CD4-positive, CD25-positive, alpha-beta regulatory T cell (primary cell): ENCODE results near the gene RAB15. TPM values are rescaled to one million over a fixed set of nuclear protein-coding genes. Genes with fewer than 3 reads are reported as not detected.

Experiments used
- ATAC-seq, 2 donors: fragments of 150-1000 bp; cut with Tn5 transposase; one replicate each; pipeline ENCODE4 v1.10.0; 2021; ENCODE audit warnings: low read depth in 2 of 2, moderate number of reproducible peaks in 2 of 2, moderate library complexity in 1 of 2
- DNase-seq, 3 donors: peaks; one replicate each; pipeline versions ENCODE4 v3.0.0 to v3.0.0-alpha.2; 2012 to 2022; ENCODE audit warnings: mixed read lengths in 1 of 3
- H3K27ac ChIP-seq: one replicate; pipeline ENCODE4 v1.7.0; 2013; ENCODE audit warnings: mild to moderate bottlenecking, low read length; ENCODE audit not compliant: insufficient read depth, poor library complexity, severe bottlenecking
- H3K27me3 ChIP-seq: one replicate; pipeline ENCODE4 v1.7.0; 2013; ENCODE audit warnings: low read length; ENCODE audit not compliant: control insufficient read depth, insufficient read depth
- H3K36me3 ChIP-seq: one replicate; pipeline ENCODE4 v1.7.0; 2013; ENCODE audit warnings: mild to moderate bottlenecking, low read length, moderate library complexity; ENCODE audit not compliant: control insufficient read depth, insufficient read depth
- H3K4me1 ChIP-seq: 2 replicates; pipeline ENCODE4 v1.7.0; 2013; ENCODE audit warnings: mild to moderate bottlenecking, low read length; ENCODE audit not compliant: insufficient read depth, control insufficient read depth, poor library complexity, severe bottlenecking
- H3K4me3 ChIP-seq: one replicate; pipeline ENCODE4 v1.7.0; 2013; ENCODE audit warnings: low read depth, mild to moderate bottlenecking, low read length, moderate library complexity
- H3K9me3 ChIP-seq, 2 experiments: 1 replicate in 1 of 2; 2 replicates in 1 of 2; pipeline ENCODE4 v1.7.0; 2013; ENCODE audit warnings: low read length in 2 of 2, mild to moderate bottlenecking in 1 of 2, moderate library complexity in 1 of 2; ENCODE audit not compliant: control insufficient read depth in 2 of 2
- H3K27ac Mint-ChIP-seq, 3 donors: one replicate each; pipeline ENCODE4 v1.8.0; 2020 to 2022; ENCODE audit warnings: mild to moderate bottlenecking in 3 of 3, mixed read lengths in 3 of 3, moderate library complexity in 2 of 3
- H3K27me3 Mint-ChIP-seq: one replicate; pipeline ENCODE4 v1.8.0; 2022; ENCODE audit warnings: mild to moderate bottlenecking, mixed read lengths
- H3K36me3 Mint-ChIP-seq: one replicate; pipeline ENCODE4 v1.8.0; 2020; ENCODE audit warnings: mixed read lengths
- H3K4me1 Mint-ChIP-seq, 4 donors: one replicate each; pipeline ENCODE4 v1.8.0; 2020 to 2022; ENCODE audit warnings: mixed read lengths in 4 of 4, mild to moderate bottlenecking in 1 of 4
- H3K4me3 Mint-ChIP-seq, 4 donors: one replicate each; pipeline ENCODE4 v1.8.0; 2020 to 2022; ENCODE audit warnings: mild to moderate bottlenecking in 4 of 4, mixed read lengths in 4 of 4, moderate library complexity in 3 of 4
- H3K9me3 Mint-ChIP-seq, 7 donors: one replicate each; pipeline ENCODE4 v1.8.0; 2020 to 2022; ENCODE audit warnings: mixed read lengths in 7 of 7, mild to moderate bottlenecking in 3 of 7, moderate library complexity in 2 of 7
- polyA plus RNA-seq, 4 donors: library from polyadenylated mRNA; unstranded; fragments of 300-500 nt; fragmentation: Illumina TruSeq; gene quantifications; one replicate each; pipeline ENCODE4 v1.2.3, GENCODE V29; 2021
- total RNA-seq: library from RNA; stranded (reverse); gene quantifications from one replicate; pipeline ENCODE4 v1.2.3, GENCODE V29; 2022

Gene RAB15
- total and polyA plus RNA-seq, 5 donors from 2014 or later: 3.0 to 6.5 (median 3.3) TPM

DNA sequence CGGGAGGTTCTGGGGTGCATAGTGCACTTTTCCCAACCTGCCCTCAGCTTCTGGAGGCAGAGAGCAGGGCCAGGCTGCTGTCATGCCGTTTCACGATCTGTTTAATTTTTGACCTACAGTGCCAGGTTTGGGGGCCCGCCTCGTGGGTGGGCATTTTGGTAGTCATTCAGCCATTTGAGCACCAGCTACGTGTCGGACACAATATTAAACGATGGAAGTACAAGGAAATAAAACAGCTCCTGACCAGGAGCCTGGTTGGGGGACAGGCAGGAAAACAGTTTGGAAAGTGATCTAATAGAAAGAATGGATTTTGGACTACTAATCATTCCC lies 15.3 kb upstream of the RAB15 start:
- no peaks in the 10 kb centered on the region for H3K9me3 ChIP-seq
- no peak for ATAC-seq
- H3K27me3 ChIP-seq: no peaks in the 10 kb centered on the region
- peaks cover 23 to 67% (median 34%) of the 10 kb centered on the region in 4 donors for H3K4me1 Mint-ChIP-seq
- DNase-seq: no peak
- peaks cover 46% of the 10 kb centered on the region for H3K4me1 ChIP-seq
- H3K4me3 ChIP-seq: peak overlapping the region; percentile 95
- H3K27me3 Mint-ChIP-seq: peaks cover 5% of the 10 kb centered on the region
- peak overlapping the region; percentile 86 to 97 (median 94) for H3K4me3 Mint-ChIP-seq
- peak overlapping the region; percentile 84 for H3K27ac ChIP-seq
- no peaks in the 10 kb centered on the region for H3K9me3 Mint-ChIP-seq
- no peaks in the 10 kb centered on the region for H3K36me3 ChIP-seq
- peaks cover 4% of the 10 kb centered on the region for H3K36me3 Mint-ChIP-seq
- peak overlapping the region in 2 of 3 donors; percentile 93 to 98 for H3K27ac Mint-ChIP-seq

DNA sequence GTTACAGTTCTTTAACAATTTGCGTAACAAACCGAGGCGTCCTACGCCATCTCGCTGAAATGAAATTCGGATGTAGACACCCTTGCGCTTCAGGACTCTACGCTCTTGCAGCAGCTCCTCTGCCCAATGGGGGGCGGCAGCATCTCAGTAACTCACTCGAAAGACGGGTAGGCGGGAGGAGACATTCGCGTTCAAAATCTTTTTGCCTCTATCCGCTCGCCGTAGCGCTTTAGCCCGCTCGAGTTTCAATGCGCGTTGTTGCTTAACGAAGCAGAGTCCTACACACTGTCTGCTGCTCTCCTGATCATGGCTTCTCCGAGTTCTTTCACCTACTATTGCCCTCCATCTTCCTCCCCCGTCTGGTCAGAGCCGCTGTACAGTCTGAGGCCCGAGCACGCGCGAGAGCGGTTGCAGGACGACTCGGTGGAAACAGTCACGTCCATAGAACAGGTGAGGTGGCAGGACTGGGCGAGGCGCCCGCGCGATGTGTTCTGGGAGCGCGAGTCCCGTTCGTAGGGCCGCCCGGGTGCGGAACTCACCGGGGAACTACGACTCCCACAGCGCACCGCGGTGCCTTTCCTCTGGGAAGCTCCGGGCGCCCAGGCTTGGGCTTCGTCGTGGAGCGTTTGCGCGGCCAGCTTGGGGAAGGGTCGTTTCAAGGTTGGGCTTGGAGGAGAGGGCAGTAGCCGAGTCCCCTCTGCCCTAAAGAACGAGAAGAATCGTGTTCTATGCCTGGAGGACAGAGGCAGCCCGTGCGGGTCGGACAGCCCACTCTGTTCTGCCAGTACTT lies 14.7 kb upstream of the RAB15 start, which contains the start of gene FNTB:
FNTB (plus strand) TSS at position 248 of the 790 bp plus-strand sequence; CDS start at position 307, 59 bp downstream.
- ATAC-seq: peak; percentile 92 to 94
- Histone ChIP-seq H3K36me3 (no peaks in the 10 kb centered on the region), H3K27me3 (no peaks in the 10 kb centered on the region), H3K4me3 (peak within 1 kb of the TSS; percentile 95), H3K4me1 (peaks cover 43% of the 10 kb centered on the region), H3K27ac (peak within 1 kb of the TSS; percentile 84), H3K9me3 (no peaks in the 10 kb centered on the region)
- Mint-ChIP-seq H3K4me3 (peak within 1 kb of the TSS; percentile 86 to 97 (median 94)), H3K27me3 (peaks cover 5% of the 10 kb centered on the region), H3K36me3 (peaks cover 4% of the 10 kb centered on the region), H3K27ac (peak within 1 kb of the TSS; percentile 48 to 98 (median 93)), H3K4me1 (peaks cover 22 to 61% (median 34%) of the 10 kb centered on the region in 4 donors), H3K9me3 (no peaks in the 10 kb centered on the region)
- peak; percentile 83 to 98 (median 96) for DNase-seq

- peak in 2 of 3 donors; percentile 66 to 70 for DNase-seq
Observed at GRCh38 chr14:64983439-64984310, 11.5 kb upstream of the RAB15 start.

DNA sequence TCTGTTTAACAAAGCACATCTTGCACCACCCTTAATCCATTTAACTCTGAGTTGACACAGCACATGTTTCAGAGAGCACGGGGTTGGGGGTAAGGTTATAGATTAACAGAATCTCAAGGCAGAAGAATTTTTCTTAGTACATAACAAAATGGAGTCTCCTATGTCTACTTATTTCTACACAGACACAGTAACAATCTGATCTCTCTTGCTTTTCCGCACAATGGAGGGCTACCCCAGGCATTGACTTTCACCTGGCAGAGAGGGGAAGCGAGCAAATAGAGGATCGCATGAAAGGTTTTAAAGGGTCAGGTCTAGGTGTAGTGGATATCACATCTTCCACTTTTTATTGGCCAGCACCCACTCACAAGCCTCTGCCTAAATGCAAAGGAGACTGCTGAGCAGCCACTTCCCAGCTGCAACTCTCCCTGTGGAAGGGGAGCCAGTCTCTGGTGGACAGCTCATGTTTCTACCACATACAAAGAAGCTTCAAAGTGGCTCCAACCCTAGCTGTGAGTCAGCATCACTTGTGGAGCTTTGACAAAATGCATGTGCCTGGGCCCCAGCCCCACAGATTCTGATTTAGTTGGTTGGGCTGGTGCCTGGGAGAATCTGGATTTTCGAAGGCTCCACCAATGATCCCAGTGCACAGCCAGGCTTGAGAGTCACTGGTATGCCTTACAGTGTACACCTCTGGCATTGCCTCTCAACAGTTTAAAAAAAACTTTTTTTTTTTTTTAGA lies 7.4 kb upstream of the RAB15 start:
- Mint-ChIP-seq H3K4me1 (peaks cover 6 to 11% (median 8%) of the 10 kb centered on the region in 4 donors), H3K27ac (no peak overlapping the region)

More at GRCh38 chr14:64983439-64984310, 11.5 kb upstream of the RAB15 start:
- Mint-ChIP-seq H3K4me3 (peak overlapping the region in 3 of 4 donors; percentile 0 to 75 (median 65)), H3K4me1 (peaks cover 12 to 34% (median 18%) of the 10 kb centered on the region in 4 donors), H3K27ac (no peak overlapping the region), H3K36me3 (no peaks in the 10 kb centered on the region), H3K9me3 (no peaks in the 10 kb centered on the region), H3K27me3 (peaks cover 5% of the 10 kb centered on the region)
- H3K27me3 ChIP-seq: no peaks in the 10 kb centered on the region
- H3K9me3 ChIP-seq: no peaks in the 10 kb centered on the region
- H3K27ac ChIP-seq: no peak overlapping the region
- H3K4me3 ChIP-seq: peak overlapping the region; percentile 56
- no peaks in the 10 kb centered on the region for H3K36me3 ChIP-seq
- ATAC-seq: no peak
- peaks cover 21% of the 10 kb centered on the region for H3K4me1 ChIP-seq

DNA sequence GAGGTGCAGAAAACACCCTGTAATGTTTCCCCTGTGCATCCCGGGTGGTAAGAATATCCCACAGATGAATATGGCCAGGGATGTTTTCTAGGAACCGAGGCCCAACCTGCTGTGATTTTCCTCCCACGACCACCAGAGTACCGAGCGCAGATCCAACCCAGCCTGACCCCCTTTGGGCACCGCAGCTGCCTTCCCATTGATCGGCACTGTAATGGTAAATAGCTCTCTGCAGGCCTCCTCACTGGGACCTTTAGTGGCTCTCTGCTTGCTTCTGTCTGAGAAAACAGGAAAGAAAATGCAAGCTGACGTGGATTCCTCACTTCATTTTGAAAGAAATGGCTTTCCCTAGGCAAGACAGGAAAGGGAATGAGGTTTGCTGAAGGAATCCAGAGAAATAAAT lies 2.4 kb upstream of the RAB15 start:
- no peaks in the 10 kb centered on the region for H3K9me3 ChIP-seq
- no peaks in the 10 kb centered on the region for H3K27me3 ChIP-seq
- no peak overlapping the region for H3K27ac Mint-ChIP-seq
- H3K9me3 Mint-ChIP-seq: no peaks in the 10 kb centered on the region
- DNase-seq (no peak), ATAC-seq (no peak)
- H3K27ac ChIP-seq: no peak overlapping the region
- H3K4me3 Mint-ChIP-seq: peak overlapping the region in 3 of 4 donors; percentile 7 to 86 (median 83)
- H3K36me3 Mint-ChIP-seq: no peaks in the 10 kb centered on the region
- peaks cover 5 to 26% (median 8%) of the 10 kb centered on the region in 4 donors for H3K4me1 Mint-ChIP-seq
- H3K36me3 ChIP-seq: no peaks in the 10 kb centered on the region
- no peak overlapping the region for H3K4me3 ChIP-seq
- H3K4me1 ChIP-seq: peaks cover 18% of the 10 kb centered on the region
- H3K27me3 Mint-ChIP-seq: peaks cover 13% of the 10 kb centered on the region

More for the DNA sequence above, 7.4 kb upstream of the RAB15 start:
- no peaks in the 10 kb centered on the region for H3K9me3 ChIP-seq
- no peak overlapping the region for H3K4me3 ChIP-seq
- ATAC-seq (no peak), DNase-seq (no peak)
- Mint-ChIP-seq H3K9me3 (no peaks in the 10 kb centered on the region), H3K36me3 (no peaks in the 10 kb centered on the region), H3K27me3 (peaks cover 17% of the 10 kb centered on the region), H3K4me3 (no peak overlapping the region)
- no peak overlapping the region for H3K27ac ChIP-seq
- H3K4me1 ChIP-seq: peaks cover 5% of the 10 kb centered on the region
- H3K27me3 ChIP-seq: no peaks in the 10 kb centered on the region
- no peaks in the 10 kb centered on the region for H3K36me3 ChIP-seq

- H3K36me3 Mint-ChIP-seq: no peaks in the 10 kb centered on the region
- peak overlapping the region in 1 of 4 donors; percentile 83 for H3K4me3 Mint-ChIP-seq
- DNase-seq (no peak), ATAC-seq (no peak)
- H3K4me1 Mint-ChIP-seq: peaks cover 5 to 32% (median 8%) of the 10 kb centered on the region in 4 donors
- no peak overlapping the region for H3K27ac Mint-ChIP-seq
- Histone ChIP-seq H3K4me1 (peaks cover 18% of the 10 kb centered on the region), H3K36me3 (no peaks in the 10 kb centered on the region), H3K9me3 (no peaks in the 10 kb centered on the region), H3K4me3 (no peak overlapping the region), H3K27ac (no peak overlapping the region), H3K27me3 (no peaks in the 10 kb centered on the region)
- no peaks in the 10 kb centered on the region for H3K9me3 Mint-ChIP-seq
- H3K27me3 Mint-ChIP-seq: peaks cover 13% of the 10 kb centered on the region
Observed at GRCh38 chr14:64973826-64974225, 1.7 kb upstream of the RAB15 start.

DNA sequence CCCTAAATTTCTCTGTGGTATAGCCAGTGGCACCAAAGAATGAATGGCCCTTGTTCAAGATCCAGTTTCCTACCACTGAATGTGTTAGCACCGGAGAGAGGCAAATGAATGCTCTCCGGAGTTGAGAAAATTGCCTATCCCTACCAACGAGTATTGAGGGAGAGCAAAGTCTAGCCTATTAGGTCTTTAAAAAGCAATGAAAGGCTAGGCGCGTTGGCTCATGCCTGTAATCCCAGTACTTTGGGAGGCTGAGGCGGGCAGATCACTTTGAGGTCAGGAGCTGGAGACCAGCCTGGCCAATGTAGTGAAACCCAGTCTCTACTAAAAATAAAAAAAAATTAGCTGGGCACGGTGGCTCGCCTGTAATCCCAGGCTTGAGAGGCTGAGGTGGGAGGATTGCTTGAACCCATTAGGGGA lies 898 bp upstream of the RAB15 start:
- Histone ChIP-seq H3K4me1 (peaks cover 18% of the 10 kb centered on the region), H3K36me3 (no peaks in the 10 kb centered on the region), H3K27ac (no peak overlapping the region), H3K9me3 (no peaks in the 10 kb centered on the region), H3K4me3 (peak overlapping the region; percentile 48), H3K27me3 (no peaks in the 10 kb centered on the region)
- Mint-ChIP-seq H3K4me1 (peaks cover 5 to 39% (median 11%) of the 10 kb centered on the region in 4 donors), H3K36me3 (peaks cover 3% of the 10 kb centered on the region), H3K9me3 (no peaks in the 10 kb centered on the region), H3K4me3 (peak overlapping the region; percentile 86 to 91 (median 90)), H3K27ac (peak overlapping the region in 2 of 3 donors; percentile 75 to 92), H3K27me3 (peaks cover 13% of the 10 kb centered on the region)
- ATAC-seq (no peak), DNase-seq (no peak)
